Ovary (tissue), 3 donors: Measurements from ENCODE around the gene VSIG4.

ENCODE experiments used
- EP300 ChIP-seq: sonication (generic); formaldehyde crosslinking; IDR thresholded peaks from one replicate; pipeline ENCODE4 v1.6.1; 2017; ENCODE audit warnings: antibody characterized with exemption
- POLR2A ChIP-seq: fragments of 450-650 bp; IDR thresholded peaks from one replicate; pipeline ENCODE4 v1.6.1; 2017; ENCODE audit warnings: antibody characterized with exemption, mild to moderate bottlenecking, moderate library complexity
- TF ChIP-seq, protein P1 (sequence below), 3 donors: fragments of 450-650 bp in 2 of 3; fragments of 200-600 bp in 1 of 3; IDR thresholded peaks; one replicate each; pipeline versions ENCODE4 v1.5.1 to v1.8.0; 2016 to 2022; ENCODE audit warnings: antibody characterized with exemption in 3 of 3, mild to moderate bottlenecking in 1 of 3
- donor health status: DM: no; HTN: no; CAD: no.

DNA sequence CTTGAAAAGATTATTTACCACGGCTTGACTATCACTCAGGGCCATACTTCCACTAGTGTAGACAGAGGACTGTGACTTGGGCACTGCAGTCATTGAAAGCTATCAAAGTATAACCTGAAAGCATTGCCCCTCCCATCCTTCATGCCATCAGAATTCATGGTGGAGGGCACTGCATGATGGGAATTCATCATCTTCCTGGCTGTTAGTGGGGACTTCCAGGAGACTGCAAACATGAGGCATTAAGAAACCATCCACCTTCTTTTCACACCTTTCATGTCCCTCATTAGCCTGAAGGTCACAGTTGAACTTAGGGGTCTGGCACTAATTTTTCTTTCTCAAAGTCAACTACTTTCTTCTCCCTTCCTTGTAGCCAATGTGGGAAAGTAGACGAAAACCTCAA, 25.8 kb downstream of the VSIG4 start:
- TF ChIP-seq, protein P1, sequence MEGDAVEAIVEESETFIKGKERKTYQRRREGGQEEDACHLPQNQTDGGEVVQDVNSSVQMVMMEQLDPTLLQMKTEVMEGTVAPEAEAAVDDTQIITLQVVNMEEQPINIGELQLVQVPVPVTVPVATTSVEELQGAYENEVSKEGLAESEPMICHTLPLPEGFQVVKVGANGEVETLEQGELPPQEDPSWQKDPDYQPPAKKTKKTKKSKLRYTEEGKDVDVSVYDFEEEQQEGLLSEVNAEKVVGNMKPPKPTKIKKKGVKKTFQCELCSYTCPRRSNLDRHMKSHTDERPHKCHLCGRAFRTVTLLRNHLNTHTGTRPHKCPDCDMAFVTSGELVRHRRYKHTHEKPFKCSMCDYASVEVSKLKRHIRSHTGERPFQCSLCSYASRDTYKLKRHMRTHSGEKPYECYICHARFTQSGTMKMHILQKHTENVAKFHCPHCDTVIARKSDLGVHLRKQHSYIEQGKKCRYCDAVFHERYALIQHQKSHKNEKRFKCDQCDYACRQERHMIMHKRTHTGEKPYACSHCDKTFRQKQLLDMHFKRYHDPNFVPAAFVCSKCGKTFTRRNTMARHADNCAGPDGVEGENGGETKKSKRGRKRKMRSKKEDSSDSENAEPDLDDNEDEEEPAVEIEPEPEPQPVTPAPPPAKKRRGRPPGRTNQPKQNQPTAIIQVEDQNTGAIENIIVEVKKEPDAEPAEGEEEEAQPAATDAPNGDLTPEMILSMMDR (IDR thresholded peaks at IDR 0.05) = no peak
- TF ChIP-seq POLR2A (no peak), EP300 (no peak)
